Stimulated activated CD4-positive, alpha-beta T cell treated with anti-CD3 and anti-CD28 coated beads, Interleukin-2, amount 100 ng/mL, for 24 hours (primary cell): Measurements from ENCODE around the gene KIF3B.
"Not testable (repeated sequence)": the region's sequence is repeated elsewhere in the genome, so short reads cannot be mapped to it uniquely, and the experiment has no call there.

Experiments used
- DNase-seq, 2 donors: peaks; one replicate each; pipeline ENCODE4 v3.0.0-alpha.2; 2020

KIF3B gene

DNA sequence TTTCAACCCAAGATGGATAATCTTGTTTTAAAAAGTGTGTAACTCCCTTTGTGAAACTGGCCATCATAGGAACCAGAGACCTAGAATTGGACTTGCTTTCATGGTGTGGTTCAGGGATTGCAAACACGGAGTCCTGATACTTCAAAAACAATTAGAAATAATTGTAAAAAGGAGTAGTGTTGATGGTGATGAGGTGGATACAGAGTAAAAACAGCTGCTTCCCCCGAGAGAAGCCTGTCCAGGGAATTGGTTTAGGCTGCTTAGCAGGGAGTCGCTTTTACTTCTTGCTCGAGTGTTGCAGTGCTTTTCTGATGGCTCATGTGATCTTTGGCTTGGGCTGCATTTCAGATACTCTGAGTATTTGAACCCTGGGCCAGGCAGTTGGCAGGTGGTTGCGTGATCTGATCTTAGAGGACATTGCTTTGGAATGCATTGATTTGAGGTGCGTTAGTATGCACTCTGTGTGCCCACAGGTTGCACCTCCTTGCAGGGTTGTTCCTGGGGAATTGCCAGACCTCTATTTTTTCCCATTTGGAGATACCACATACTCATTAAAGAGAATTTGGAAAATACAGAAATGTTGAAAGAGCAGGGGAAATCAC, 19.5 kb downstream of the KIF3B start:
- DNase-seq = no peak

- no peak for DNase-seq
Observed at GRCh38 chr20:32297439-32297838, 20.0 kb downstream of the KIF3B start.

DNA sequence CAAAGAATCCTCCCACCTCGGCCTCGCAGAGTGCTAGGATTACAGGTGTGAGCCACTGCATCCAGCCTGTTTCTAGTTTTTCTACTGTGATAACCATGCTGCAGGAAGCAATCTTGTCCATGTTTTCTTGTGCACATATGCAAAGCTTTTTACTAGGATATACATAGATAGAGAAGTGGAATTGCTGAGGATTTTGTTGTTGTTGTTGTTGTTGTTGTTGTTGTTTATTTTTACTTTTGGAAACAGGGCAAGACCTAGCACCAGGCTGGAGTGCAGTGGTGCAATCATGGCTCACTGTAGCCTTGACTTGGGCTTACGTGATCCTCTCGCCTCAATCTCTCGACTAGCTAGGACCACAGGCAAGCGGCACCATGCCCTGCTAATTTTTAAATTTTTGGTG, 23.2 kb downstream of the KIF3B start:
- DNase-seq = no peak

DNA sequence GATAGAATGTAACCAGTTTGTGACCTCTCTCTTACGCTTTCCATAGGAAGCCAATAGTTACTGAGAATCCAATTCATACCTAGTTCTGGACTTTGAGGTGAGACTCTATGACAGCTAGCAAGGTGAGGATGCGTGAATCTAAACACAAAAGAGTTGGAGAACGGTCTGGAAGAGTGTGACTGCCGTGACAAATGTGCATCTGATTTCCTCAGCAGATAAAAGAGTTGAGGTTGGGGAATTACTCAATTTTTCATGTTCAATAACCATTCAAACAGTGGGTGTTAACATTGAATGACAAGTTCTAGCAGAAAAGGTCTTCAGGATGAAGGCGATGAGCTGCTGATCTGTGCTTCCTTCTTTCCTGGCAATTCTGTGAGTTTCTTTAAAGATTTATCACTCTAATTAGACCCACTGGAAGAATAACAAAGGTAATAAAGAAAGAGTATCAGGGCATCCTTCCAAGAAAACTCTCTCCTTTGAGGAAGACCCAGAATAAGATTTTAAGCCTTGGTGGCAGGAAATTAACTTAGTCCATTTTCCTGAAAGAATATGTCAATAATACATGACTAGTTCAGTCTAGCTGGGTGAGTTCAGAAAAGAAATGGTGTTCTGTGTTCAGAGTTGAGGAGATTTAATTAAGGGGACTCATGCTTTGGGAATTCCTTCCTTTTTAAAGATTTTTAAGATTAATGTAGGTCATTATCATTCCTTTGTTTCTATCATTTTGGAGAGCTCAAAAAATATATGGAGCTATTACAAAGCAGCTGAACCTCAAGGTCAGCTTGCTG, 24.5 kb downstream of the KIF3B start:
- no peak for DNase-seq

- DNase-seq = no peak
Observed at GRCh38 chr20:32302507-32302872, 25.0 kb downstream of the KIF3B start.

DNA sequence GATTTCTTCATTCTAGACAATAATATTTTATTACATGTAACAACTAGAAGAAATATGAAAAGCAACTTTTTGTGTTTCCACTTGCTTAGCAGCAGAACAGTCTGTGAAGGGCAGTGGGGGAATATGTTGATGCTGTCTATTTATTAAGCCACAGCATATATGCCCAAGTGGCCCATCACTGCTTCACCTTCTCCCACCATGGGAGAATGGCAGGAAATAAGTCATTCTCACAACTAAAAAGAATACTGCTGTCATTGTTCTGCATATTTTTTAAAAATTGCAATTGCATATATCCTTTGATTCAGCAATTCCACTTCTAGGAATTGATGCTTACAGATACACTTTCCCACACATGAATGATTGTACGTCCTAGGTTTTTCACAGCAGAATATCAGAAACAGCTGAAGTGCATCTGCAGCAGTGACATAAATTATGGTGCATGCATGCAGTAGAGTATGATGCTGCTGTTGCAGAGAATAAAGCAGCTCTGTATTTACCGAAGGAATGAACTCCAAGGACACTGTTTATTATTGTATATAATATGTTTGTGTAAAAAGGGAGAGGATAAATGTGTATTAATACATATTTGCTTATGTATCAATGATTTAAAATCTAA, 26.8 kb downstream of the KIF3B start:
- DNase-seq = no peak

GRCh38 chr20:32312718-32313424, 35.4 kb downstream of the KIF3B start:
- DNase-seq = no peak

DNA sequence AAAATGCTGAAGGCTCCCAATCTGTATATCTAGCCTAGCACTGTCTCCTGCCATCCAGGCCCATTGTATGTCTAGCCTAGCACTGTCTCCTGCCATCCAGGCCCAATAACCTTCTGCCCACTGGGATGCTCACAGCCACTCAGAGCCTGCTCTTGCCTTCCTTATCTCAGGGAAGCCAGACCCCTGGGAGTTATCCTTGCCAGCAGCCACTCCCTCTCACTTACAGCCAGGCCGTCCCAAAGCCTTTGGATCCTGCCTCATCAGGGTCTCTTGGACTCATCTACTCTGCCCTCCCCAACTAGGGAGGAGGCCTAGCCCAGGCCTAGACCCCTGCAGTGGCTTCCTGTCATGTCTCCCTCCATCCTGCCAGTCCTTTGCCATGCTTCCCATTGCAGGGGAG, 37.3 kb downstream of the KIF3B start:
- DNase-seq = no peak

GRCh38 chr20:32315399-32315798, 37.9 kb downstream of the KIF3B start:
- no peak for DNase-seq

DNA sequence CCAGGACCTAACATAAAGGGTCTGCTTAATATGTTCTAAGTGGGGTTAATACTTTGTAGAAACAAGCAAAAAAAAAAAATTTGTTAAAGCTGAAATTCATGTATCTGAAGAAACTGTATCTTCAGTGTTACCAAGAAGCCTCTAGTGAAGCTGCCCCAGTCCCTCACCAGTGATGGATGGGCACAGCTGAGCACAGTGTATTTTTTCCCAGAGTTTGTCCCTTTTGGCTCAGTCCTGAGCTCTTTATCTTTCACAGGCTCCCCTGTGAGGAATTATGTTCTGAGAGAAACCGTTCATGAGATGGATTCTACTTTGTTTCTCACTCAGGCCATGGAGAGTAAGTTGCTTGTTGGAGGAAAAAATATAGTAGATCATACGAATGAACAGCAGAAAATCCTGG, 38.4 kb downstream of the KIF3B start:
- DNase-seq = no peak

DNA sequence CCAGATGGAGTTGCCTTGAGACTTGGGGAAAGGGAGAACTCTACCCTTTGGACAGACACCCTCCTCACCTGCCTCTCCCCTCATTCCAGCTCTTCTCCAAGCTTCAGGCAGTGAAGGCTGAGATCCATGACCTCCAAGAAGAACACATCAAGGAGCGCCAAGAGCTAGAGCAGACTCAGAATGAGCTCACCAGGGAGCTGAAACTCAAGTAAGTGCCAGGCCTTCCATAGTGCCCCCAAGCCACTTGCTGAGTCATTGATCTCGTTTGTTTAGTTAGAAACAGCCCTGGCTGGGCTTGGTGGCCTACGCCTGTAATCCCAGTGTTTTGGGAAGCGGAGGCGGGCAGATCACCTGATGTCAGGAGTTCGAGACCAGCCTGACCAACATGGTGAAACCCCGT, 39.2 kb downstream of the KIF3B start:
- no peak for DNase-seq

DNA sequence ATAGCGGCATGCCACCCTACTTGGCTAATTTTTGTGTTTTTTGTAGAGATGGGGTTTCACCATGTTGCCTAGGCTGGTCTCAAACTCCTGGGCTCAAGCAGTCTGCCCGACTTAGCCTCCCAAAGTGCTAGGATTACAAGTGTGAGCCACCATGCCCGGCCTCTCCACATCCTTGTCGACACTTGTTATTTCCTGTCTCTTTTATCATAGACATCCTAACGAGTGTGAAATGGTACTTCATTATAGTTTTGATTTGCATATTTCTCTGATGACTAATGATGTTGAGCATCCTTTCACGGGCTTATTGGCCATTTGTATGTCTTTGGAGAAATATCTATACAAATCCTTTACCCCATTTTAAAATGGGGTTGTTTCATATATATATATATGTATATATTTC, 41.6 kb downstream of the KIF3B start:
- peak in 1 of 2 donors; percentile 8 for DNase-seq

DNA sequence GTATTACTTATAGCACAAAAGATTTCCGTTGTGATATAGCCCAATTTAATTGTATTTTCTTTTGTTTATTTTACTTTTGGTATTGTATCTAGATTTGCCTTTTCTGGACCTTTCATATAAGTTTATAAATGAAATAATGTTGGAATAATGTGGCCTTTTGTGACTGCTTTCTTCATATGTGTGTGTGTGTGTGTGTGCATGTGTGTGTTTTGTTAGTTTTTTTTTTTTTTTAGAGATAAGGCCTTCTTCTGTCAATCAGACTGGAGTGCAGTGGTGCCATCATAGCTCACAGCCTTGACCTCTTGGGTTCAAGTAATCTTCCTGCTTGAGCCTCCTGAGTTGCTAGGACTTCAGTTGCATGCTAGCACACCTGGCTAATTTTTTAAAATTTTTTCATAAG, 42.9 kb downstream of the KIF3B start:
- no peak for DNase-seq

- no peak for DNase-seq
Observed at GRCh38 chr20:32321390-32321789, 43.9 kb downstream of the KIF3B start.

DNA sequence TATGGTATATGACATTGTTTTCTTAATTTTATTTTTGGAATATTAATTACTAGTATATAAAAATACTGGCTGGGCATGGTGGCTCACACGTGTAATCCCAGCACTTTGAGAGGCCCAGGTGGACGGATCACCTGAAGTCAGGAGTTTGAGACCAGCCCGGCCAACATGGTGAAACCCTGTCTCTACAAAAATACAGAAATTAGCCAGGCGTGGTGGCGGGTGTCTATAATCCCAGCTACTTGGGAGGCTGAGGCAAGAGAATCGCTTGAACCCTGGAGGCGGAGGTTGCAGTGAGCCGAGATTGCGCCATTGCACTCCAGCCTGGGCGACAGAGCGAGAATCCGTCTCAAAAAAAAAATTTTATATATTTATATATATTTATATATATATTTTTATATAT, 44.8 kb downstream of the KIF3B start:
- not testable (repeated sequence) for DNase-seq

DNA sequence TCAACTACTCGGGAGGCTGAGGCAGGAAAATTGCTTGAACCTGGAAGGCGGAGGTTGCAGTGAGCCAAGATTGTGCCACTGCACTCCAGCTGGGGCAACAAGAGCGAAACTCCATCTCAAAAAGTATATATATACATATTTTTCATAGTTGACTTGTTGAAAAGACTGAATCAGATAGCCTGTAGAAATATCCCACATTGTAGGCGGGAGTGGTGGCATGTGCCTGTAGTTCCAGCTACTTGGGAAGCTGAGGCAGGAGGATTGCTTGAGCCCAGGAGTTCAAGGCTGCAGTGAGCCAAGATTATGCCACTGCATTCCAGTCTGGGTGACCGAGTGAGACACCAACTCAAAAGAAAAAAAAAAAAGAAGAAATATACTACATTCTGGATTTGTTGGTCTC, 46.3 kb downstream of the KIF3B start:
- not testable (repeated sequence) for DNase-seq

DNA sequence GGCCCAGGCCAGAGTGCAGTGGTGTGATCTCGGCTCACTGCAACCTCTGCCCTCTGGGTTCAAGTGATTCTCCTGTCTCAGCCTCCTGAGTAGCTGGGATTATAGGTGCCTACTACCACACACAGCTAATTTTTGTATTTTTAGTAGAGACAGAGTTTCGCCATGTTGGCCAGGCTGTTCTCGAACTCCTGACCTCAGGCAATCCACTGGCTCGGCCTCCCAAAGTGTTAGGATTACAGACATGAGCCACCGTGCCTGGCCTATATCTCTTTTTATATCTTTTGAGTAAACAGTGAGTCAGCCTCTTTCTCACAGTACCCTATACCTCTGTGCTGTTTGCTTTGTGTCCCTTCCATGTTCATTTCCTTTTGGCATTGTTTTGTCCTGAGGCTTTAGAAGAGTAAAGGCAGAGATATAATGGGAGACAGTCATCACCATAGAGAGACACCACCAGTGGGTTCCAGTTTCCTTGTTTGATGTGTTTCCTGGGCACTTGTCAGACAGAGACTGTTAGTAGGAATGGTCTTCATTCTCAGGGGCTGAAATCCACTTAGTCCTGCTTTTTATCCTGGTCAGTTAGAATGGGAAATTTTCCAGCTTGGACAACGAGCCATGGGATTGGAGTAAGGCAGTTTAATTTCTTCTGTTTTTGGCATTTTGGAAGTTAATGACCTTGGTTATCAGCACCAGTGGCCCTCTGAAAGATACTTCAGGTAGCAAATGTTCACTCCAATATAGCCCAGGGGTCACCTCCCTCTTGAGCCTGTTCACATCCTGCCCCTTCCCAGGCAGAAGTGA, 48.5 kb downstream of the KIF3B start:
- no peak for DNase-seq

DNA sequence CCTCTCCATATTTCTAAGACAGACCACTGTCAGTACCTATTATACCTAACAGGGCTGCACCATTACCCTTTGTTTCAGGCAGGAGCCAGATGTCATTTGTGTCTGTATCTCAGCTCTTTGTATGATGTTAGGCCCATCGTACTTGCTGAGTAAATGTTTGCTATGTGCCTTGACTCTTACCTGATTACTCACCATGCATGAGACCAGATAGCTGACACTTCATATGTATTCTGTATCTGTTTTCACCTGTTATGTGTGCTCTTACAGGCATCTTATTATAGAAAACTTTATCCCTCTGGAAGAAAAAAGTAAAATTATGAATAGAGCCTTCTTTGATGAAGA, 49.0 kb downstream of the KIF3B start:
- no peak for DNase-seq

- DNase-seq = no peak
Observed at GRCh38 chr20:32327087-32327681, 49.7 kb downstream of the KIF3B start.

GRCh38 chr20:32329817-32330554, 52.5 kb downstream of the KIF3B start:
- no peak for DNase-seq

- no peak for DNase-seq
Observed at GRCh38 chr20:32330555-32330897, 53.1 kb downstream of the KIF3B start.

- DNase-seq = peak in 1 of 2 donors; percentile 13
Observed at GRCh38 chr20:32332614-32333013, 55.2 kb downstream of the KIF3B start.
